IMR-90 (cell line): ENCODE measurements around the gene BMP7.

Source experiments
- MAFK ChIP-seq: IDR thresholded peaks from 2 replicates; pipeline ENCODE4 v1.6.1; 2012; ENCODE audit warnings: low read depth, low read length, improper control_type of control experiment
- RAD21 ChIP-seq: IDR thresholded peaks from 2 replicates; pipeline ENCODE4 v1.6.1; 2012; ENCODE audit warnings: low read length, improper control_type of control experiment

DNA sequence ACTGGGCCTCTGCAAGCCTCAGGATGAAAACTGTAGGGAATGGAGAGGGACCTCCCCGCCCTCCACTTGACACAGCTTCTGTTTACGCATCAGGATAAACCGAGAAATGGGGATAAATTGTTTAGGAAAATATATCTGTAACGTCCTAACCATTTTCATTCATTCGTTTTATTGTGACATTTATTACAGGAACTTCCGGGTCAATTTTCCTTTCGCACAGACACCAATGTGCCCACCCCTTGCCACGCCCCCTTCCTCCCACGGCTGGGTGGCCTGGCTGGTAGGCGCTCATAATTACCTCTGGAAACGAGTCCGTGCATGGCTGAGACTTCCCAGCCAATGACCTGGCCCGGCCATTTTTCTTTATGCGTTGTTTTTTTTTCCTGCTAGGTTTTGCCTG is 96.1 kb downstream of the BMP7 start:
- TF ChIP-seq MAFK: no peak
- TF ChIP-seq RAD21: no peak
